GM18517 (cell line): ENCODE results near the gene EZH1.

Experiments used
- ATAC-seq: cut with Tn5 transposase; IDR thresholded peaks from one replicate; pipeline ENCODE4 v1.9.1; 2021; ENCODE audit warnings: mild to moderate bottlenecking, moderate library complexity; ENCODE audit not compliant: unreplicated experiment

Gene EZH1

GRCh38 chr17:42725143-42725542 is 19.7 kb downstream of the EZH1 start:
- ATAC-seq: no peak

GRCh38 chr17:42723636-42724035 is 21.2 kb downstream of the EZH1 start:
- ATAC-seq: no peak

GRCh38 chr17:42720996-42721583 is 23.8 kb downstream of the EZH1 start:
- ATAC-seq: no peak

GRCh38 chr17:42709561-42709960 is 35.3 kb downstream of the EZH1 start:
- ATAC-seq: no peak

- ATAC-seq: no peak
Observed at GRCh38 chr17:42708588-42708987, 36.3 kb downstream of the EZH1 start.

GRCh38 chr17:42706732-42707131 is 38.1 kb downstream of the EZH1 start:
- ATAC-seq: no peak

GRCh38 chr17:42704837-42705494 is 39.9 kb downstream of the EZH1 start:
- ATAC-seq: peak; percentile 62

- ATAC-seq: peak; percentile 17
Observed at GRCh38 chr17:42704490-42704836, 40.4 kb downstream of the EZH1 start.

- no peak for ATAC-seq
Observed at GRCh38 chr17:42702446-42702845, 42.4 kb downstream of the EZH1 start.

GRCh38 chr17:42700586-42701289 is 44.1 kb downstream of the EZH1 start:
- ATAC-seq: no peak

- ATAC-seq: no peak
Observed at GRCh38 chr17:42699415-42699740, 45.5 kb downstream of the EZH1 start.

- ATAC-seq: no peak
Observed at GRCh38 chr17:42698736-42699414, 46.0 kb downstream of the EZH1 start.

GRCh38 chr17:42697108-42697811 is 47.6 kb downstream of the EZH1 start:
- no peak for ATAC-seq

- ATAC-seq: no peak
Observed at GRCh38 chr17:42695500-42695899, 49.3 kb downstream of the EZH1 start.

- no peak for ATAC-seq
Observed at GRCh38 chr17:42694524-42694923, 50.3 kb downstream of the EZH1 start.

GRCh38 chr17:42692489-42692888 is 52.4 kb downstream of the EZH1 start:
- ATAC-seq: no peak

- no peak for ATAC-seq
Observed at GRCh38 chr17:42691021-42691545, 53.8 kb downstream of the EZH1 start.

GRCh38 chr17:42690596-42690995 is 54.2 kb downstream of the EZH1 start:
- ATAC-seq: no peak

GRCh38 chr17:42687707-42688320 is 57.0 kb downstream of the EZH1 start:
- ATAC-seq: no peak

GRCh38 chr17:42686520-42687128 is 58.2 kb downstream of the EZH1 start:
- no peak for ATAC-seq
